Loucy (cell line): Measurements from ENCODE around the gene AMPD2.

Experiments used
- EZH2phosphoT487 ChIP-seq: fragments of 200-600 bp; IDR thresholded peaks from 2 replicates; pipeline ENCODE4 v1.6.1; 2018; ENCODE audit warnings: antibody characterized with exemption, mild to moderate bottlenecking, moderate library complexity, borderline replicate concordance
- TF ChIP-seq, protein P1 (sequence below): fragments of 200-600 bp; sonication (generic); conservative IDR thresholded peaks from 2 replicates; pipeline ENCODE4 v1.5.1; 2014; ENCODE audit warnings: mild to moderate bottlenecking, antibody characterized with exemption, low read length

DNA sequence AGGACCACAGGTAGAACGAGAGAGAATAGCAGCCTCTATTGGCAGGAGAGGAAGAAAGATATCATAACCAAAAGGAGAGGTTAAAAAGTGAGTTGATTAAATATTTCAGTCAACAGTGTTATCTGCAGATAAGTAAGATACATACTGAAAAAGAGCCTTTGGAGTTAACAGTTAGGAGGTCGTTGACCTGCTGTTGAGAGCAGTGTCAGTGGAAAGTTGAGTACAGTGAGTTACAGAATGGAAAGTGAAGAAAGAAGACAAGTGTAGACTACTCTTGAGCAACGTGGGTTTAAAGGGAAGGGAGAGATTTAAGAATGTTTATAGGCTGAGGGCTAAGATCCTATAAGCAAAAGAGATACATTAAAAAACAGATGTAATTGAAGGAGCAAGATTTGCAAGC lies 30.5 kb upstream of the AMPD2 start:
- TF ChIP-seq, protein P1, sequence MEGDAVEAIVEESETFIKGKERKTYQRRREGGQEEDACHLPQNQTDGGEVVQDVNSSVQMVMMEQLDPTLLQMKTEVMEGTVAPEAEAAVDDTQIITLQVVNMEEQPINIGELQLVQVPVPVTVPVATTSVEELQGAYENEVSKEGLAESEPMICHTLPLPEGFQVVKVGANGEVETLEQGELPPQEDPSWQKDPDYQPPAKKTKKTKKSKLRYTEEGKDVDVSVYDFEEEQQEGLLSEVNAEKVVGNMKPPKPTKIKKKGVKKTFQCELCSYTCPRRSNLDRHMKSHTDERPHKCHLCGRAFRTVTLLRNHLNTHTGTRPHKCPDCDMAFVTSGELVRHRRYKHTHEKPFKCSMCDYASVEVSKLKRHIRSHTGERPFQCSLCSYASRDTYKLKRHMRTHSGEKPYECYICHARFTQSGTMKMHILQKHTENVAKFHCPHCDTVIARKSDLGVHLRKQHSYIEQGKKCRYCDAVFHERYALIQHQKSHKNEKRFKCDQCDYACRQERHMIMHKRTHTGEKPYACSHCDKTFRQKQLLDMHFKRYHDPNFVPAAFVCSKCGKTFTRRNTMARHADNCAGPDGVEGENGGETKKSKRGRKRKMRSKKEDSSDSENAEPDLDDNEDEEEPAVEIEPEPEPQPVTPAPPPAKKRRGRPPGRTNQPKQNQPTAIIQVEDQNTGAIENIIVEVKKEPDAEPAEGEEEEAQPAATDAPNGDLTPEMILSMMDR: no peak
- no peak for TF ChIP-seq EZH2phosphoT487
